Measurements from ENCODE around the gene IMPDH1. TPM values are rescaled to one million over a fixed set of nuclear protein-coding genes. Genes with fewer than 3 reads are reported as not detected.

IMPDH1 gene
- 116 and 133 TPM in 2 replicates for total RNA-seq

GRCh38 chr7:128409596-128410450 is at the start of gene IMPDH1:
Gene IMPDH1 (minus strand): TSS chr7:128409982. CDS start chr7:128409901, 81 bp downstream.

GRCh38 chr7:128455543-128456254 is 45.9 kb upstream of the IMPDH1 start, which contains the start of gene HILPDA:
Gene HILPDA (plus strand): TSS chr7:128455878. CDS start chr7:128457269, 1,391 bp downstream.

GRCh38 chr7:128361411-128362379 is 48.1 kb downstream of the IMPDH1 start, which contains the start of gene PRRT4:
Gene PRRT4 (minus strand): TSS chr7:128361690.

GRCh38 chr7:128343554-128344430 is 66.0 kb downstream of the IMPDH1 start, which contains the start of gene RBM28:
Gene RBM28 (minus strand): TSS chr7:128343908. CDS start chr7:128343793, 115 bp downstream.

Other genes with a start within 250 kb of the IMPDH1 start
- gene LEP, start 168.7 kb downstream of the IMPDH1 start, total RNA-seq, result 0.04 and 0.23 TPM in 2 replicates
- gene RBM28, start 66.1 kb downstream of the IMPDH1 start, total RNA-seq, result 13.1 and 31.8 TPM in 2 replicates
- 1.3 and 3.6 TPM in 2 replicates for gene PRRT4, start 48.3 kb downstream of the IMPDH1 start, total RNA-seq
- 10.1 and 11.9 TPM in 2 replicates for gene HILPDA, start 45.9 kb upstream of the IMPDH1 start, total RNA-seq
- gene METTL2B, start 66.8 kb upstream of the IMPDH1 start, total RNA-seq, result 34.8 and 38.0 TPM in 2 replicates

Measured in hair follicular keratinocyte (primary cell).